Activated T-cell treated with anti-CD3 and anti-CD28 coated beads, Interleukin-2, amount 50 U/mL, for 4 hours (primary cell): Measurements from ENCODE around the gene NCKAP5. TPM values are rescaled to one million over a fixed set of nuclear protein-coding genes. Genes with fewer than 3 reads are reported as not detected.

ENCODE experiments used
- ATAC-seq, 2 donors: fragments of 200-7000 bp; cut with Tn5 transposase; one replicate each; pipeline ENCODE4 v1.10.0; 2021
- DNase-seq: peaks from one replicate; pipeline ENCODE4 v3.0.0-alpha.2; 2020
- H3K27me3 Mint-ChIP-seq: one replicate; pipeline ENCODE4 v1.8.0; 2021; ENCODE audit warnings: low read depth, mixed read lengths
- H3K36me3 Mint-ChIP-seq: one replicate; pipeline ENCODE4 v1.8.0; 2022; ENCODE audit warnings: mixed read lengths; ENCODE audit not compliant: insufficient read depth
- H3K4me1 Mint-ChIP-seq: one replicate; pipeline ENCODE4 v1.8.0; 2021; ENCODE audit warnings: low read depth, mixed read lengths
- H3K4me3 Mint-ChIP-seq: one replicate; pipeline ENCODE4 v1.8.0; 2021; ENCODE audit warnings: mild to moderate bottlenecking, moderate library complexity, mixed read lengths
- H3K9me3 Mint-ChIP-seq: one replicate; pipeline ENCODE4 v1.8.0; 2021; ENCODE audit warnings: mixed read lengths
- total RNA-seq, 3 donors: library from RNA; stranded (reverse); gene quantifications; one replicate each; pipeline ENCODE4 v1.2.1, GENCODE V29; 2021

NCKAP5 gene
- total RNA-seq, 3 donors from 2014 or later: 0.03 TPM; not detected in 2

- H3K4me3 Mint-ChIP-seq: no peak overlapping the region
- H3K36me3 Mint-ChIP-seq: no peaks in the 10 kb centered on the region
- DNase-seq (no peak), ATAC-seq (no peak)
- H3K4me1 Mint-ChIP-seq: no peaks in the 10 kb centered on the region
- H3K27me3 Mint-ChIP-seq: no peaks in the 10 kb centered on the region
- H3K9me3 Mint-ChIP-seq: peaks cover 4% of the 10 kb centered on the region
Observed at GRCh38 chr2:133591164-133591563, 22.9 kb upstream of the NCKAP5 start.

GRCh38 chr2:133589456-133589855 is 21.2 kb upstream of the NCKAP5 start:
- DNase-seq (no peak), ATAC-seq (no peak)
- H3K4me3 Mint-ChIP-seq: no peak overlapping the region
- H3K36me3 Mint-ChIP-seq: no peaks in the 10 kb centered on the region
- peaks cover 4% of the 10 kb centered on the region for H3K9me3 Mint-ChIP-seq
- no peaks in the 10 kb centered on the region for H3K4me1 Mint-ChIP-seq
- H3K27me3 Mint-ChIP-seq: no peaks in the 10 kb centered on the region

- Mint-ChIP-seq H3K36me3 (no peaks in the 10 kb centered on the region), H3K9me3 (peaks cover 4% of the 10 kb centered on the region), H3K4me3 (no peak overlapping the region), H3K27me3 (no peaks in the 10 kb centered on the region), H3K4me1 (no peaks in the 10 kb centered on the region)
- DNase-seq: no peak
- ATAC-seq: no peak
Observed at GRCh38 chr2:133588144-133588543, 19.9 kb upstream of the NCKAP5 start.

GRCh38 chr2:133586978-133587377 is 18.7 kb upstream of the NCKAP5 start:
- no peaks in the 10 kb centered on the region for H3K4me1 Mint-ChIP-seq
- ATAC-seq (no peak), DNase-seq (no peak)
- no peaks in the 10 kb centered on the region for H3K36me3 Mint-ChIP-seq
- no peak overlapping the region for H3K4me3 Mint-ChIP-seq
- H3K27me3 Mint-ChIP-seq: no peaks in the 10 kb centered on the region
- H3K9me3 Mint-ChIP-seq: peaks cover 4% of the 10 kb centered on the region

- no peaks in the 10 kb centered on the region for H3K36me3 Mint-ChIP-seq
- no peaks in the 10 kb centered on the region for H3K27me3 Mint-ChIP-seq
- no peaks in the 10 kb centered on the region for H3K4me1 Mint-ChIP-seq
Observed at GRCh38 chr2:133581010-133581760, 12.9 kb upstream of the NCKAP5 start.

DNA sequence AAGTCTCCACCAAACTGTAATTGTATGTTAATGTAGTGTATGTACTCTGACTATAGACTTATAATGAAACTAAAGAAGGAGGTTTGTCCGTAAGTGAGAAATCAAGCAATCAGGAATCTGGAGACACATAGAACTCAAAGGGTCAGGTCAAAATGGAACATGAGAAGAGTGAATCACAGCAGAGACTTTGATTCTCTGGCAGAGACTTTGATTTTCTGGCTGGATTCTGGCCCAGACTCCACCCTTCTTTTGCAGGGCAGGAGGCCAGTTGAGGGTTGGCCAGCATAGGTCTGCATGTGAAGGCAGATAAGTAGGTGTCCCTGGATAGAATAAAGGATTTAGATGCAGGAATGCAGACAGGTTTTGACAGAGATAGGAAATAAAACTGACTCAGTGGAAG is 11.0 kb upstream of the NCKAP5 start:
- H3K36me3 Mint-ChIP-seq: no peaks in the 10 kb centered on the region
- H3K27me3 Mint-ChIP-seq: no peaks in the 10 kb centered on the region
- H3K4me1 Mint-ChIP-seq: no peaks in the 10 kb centered on the region
- ATAC-seq (no peak), DNase-seq (no peak)
- no peaks in the 10 kb centered on the region for H3K9me3 Mint-ChIP-seq
- H3K4me3 Mint-ChIP-seq: no peak overlapping the region

More at GRCh38 chr2:133581010-133581760, 12.9 kb upstream of the NCKAP5 start:
- DNase-seq: no peak
- Mint-ChIP-seq H3K4me3 (no peak overlapping the region), H3K9me3 (no peaks in the 10 kb centered on the region)
- ATAC-seq: no peak

DNA sequence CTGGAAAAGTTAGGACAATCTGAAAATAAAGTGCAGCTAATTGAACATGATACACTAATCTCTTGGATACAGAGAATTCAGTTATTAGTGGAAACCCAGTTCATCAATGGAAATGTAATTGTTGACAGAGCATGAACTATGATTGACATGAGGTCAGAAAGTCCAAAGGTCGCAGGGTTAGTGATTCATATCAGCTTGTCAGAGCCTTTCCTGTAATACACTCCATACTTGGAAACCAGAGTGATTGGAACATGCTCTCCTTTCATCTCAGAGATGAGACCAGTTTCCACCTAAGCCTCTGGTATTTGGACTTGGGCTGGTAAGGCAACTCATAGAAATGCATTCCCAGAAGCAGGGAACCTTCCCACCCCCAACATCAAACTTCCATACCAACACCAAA is 8.5 kb upstream of the NCKAP5 start:
- DNase-seq (no peak), ATAC-seq (no peak)
- no peaks in the 10 kb centered on the region for H3K27me3 Mint-ChIP-seq
- H3K36me3 Mint-ChIP-seq: no peaks in the 10 kb centered on the region
- H3K9me3 Mint-ChIP-seq: no peaks in the 10 kb centered on the region
- H3K4me1 Mint-ChIP-seq: no peaks in the 10 kb centered on the region
- no peak overlapping the region for H3K4me3 Mint-ChIP-seq

GRCh38 chr2:133574620-133575019 is 6.4 kb upstream of the NCKAP5 start:
- Mint-ChIP-seq H3K36me3 (no peaks in the 10 kb centered on the region), H3K9me3 (no peaks in the 10 kb centered on the region), H3K4me3 (no peak overlapping the region), H3K4me1 (no peaks in the 10 kb centered on the region), H3K27me3 (no peaks in the 10 kb centered on the region)
- ATAC-seq (no peak), DNase-seq (no peak)

DNA sequence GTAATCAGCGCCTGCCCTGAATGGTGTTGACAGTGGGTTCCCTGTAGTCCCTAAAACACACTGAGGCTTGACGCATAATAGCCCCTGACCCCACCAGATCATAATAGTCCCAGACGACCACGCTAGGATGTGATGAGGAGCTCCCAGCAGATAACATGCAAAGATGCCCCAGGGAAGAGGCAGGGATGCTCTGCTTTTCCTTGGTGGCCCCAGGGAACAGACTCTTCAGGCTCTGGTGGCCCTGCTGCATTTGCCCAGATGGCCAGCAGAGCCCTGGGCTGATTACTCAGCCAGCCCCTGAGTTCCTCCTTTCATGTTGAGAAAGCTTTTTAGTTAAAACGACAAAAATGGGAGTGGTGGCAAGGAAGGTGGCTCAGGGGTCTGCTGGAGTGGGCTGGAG is 5.9 kb upstream of the NCKAP5 start:
- ATAC-seq: no peak
- Mint-ChIP-seq H3K27me3 (no peaks in the 10 kb centered on the region), H3K4me1 (no peaks in the 10 kb centered on the region), H3K36me3 (no peaks in the 10 kb centered on the region), H3K9me3 (no peaks in the 10 kb centered on the region), H3K4me3 (no peak overlapping the region)
- no peak for DNase-seq

GRCh38 chr2:133573491-133574162 is 5.4 kb upstream of the NCKAP5 start:
- DNase-seq (no peak), ATAC-seq (no peak)
- Mint-ChIP-seq H3K4me3 (no peak overlapping the region), H3K36me3 (no peaks in the 10 kb centered on the region), H3K27me3 (no peaks in the 10 kb centered on the region), H3K4me1 (no peaks in the 10 kb centered on the region), H3K9me3 (no peaks in the 10 kb centered on the region)

GRCh38 chr2:133571249-133571648 is 3.0 kb upstream of the NCKAP5 start:
- H3K27me3 Mint-ChIP-seq: no peaks in the 10 kb centered on the region
- H3K36me3 Mint-ChIP-seq: no peaks in the 10 kb centered on the region
- ATAC-seq: no peak
- no peak for DNase-seq
- no peaks in the 10 kb centered on the region for H3K4me1 Mint-ChIP-seq
- H3K4me3 Mint-ChIP-seq: no peak overlapping the region
- no peaks in the 10 kb centered on the region for H3K9me3 Mint-ChIP-seq

DNA sequence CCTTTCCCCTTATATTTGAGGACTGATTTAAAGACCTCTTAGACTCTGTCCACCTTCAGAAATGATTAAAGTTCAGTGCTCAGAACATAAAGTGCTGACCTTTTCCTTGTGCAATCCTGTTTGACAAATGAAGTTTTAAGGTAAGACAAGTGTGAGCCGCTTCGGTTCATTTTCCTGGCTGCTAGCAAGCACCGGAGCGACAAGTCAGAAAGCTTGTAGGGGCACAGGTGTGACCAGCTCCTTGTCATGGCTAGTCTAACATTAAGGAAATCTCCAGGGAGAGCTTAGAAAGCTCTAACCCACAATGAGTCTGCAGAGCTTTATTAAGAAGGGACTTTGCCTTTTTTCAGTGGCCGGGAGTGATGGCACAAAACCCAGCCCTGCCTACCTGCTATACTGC is 2.3 kb upstream of the NCKAP5 start:
- Mint-ChIP-seq H3K36me3 (no peaks in the 10 kb centered on the region), H3K4me1 (no peaks in the 10 kb centered on the region), H3K9me3 (no peaks in the 10 kb centered on the region), H3K27me3 (no peaks in the 10 kb centered on the region), H3K4me3 (no peak overlapping the region)
- DNase-seq: no peak
- ATAC-seq: no peak

DNA sequence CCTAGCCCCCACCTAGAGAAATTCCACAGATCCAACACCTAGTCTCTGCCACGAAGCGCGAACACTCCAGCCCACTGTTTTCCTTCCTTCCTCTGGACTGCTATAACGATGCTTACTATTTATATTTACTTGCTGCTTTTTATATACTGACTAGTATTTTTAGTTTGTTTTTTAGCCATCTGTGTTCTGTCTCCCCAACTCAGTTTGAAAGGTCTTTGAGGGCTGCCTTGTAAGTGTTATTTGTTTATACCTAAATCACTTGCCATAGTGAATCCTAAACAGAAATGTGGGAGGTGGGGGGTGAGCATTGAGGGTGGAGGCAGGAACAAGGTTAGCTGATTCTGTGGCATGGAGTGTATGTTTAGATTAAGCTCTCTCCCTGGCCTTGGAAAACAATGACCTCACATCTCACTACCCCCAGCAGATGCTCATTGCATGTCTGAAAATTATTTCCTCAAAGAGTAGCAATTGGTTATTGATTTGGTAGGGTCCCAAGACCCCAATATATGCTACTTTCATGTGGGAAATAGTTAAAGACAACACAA is 1.1 kb upstream of the NCKAP5 start:
- Mint-ChIP-seq H3K4me1 (no peaks in the 10 kb centered on the region), H3K9me3 (no peaks in the 10 kb centered on the region), H3K36me3 (no peaks in the 10 kb centered on the region), H3K4me3 (no peak overlapping the region), H3K27me3 (no peaks in the 10 kb centered on the region)
- DNase-seq: no peak
- ATAC-seq: no peak

GRCh38 chr2:133568598-133568997 is 335 bp upstream of the NCKAP5 start:
- ATAC-seq: no peak
- no peaks in the 10 kb centered on the region for H3K9me3 Mint-ChIP-seq
- H3K4me3 Mint-ChIP-seq: no peak overlapping the region
- no peak for DNase-seq
- peaks cover under 1% of the 10 kb centered on the region for H3K27me3 Mint-ChIP-seq
- H3K4me1 Mint-ChIP-seq: no peaks in the 10 kb centered on the region
- H3K36me3 Mint-ChIP-seq: no peaks in the 10 kb centered on the region

GRCh38 chr2:133562558-133562957 is 5.7 kb downstream of the NCKAP5 start:
- H3K36me3 Mint-ChIP-seq: no peaks in the 10 kb centered on the region
- no peak overlapping the region for H3K4me3 Mint-ChIP-seq
- no peak for DNase-seq
- ATAC-seq: no peak
- H3K27me3 Mint-ChIP-seq: peaks cover 3% of the 10 kb centered on the region
- H3K9me3 Mint-ChIP-seq: no peaks in the 10 kb centered on the region
- H3K4me1 Mint-ChIP-seq: no peaks in the 10 kb centered on the region
